ENCODE results near the gene CBLN4. TPM values are rescaled to one million over a fixed set of nuclear protein-coding genes. Genes with fewer than 3 reads are reported as not detected.

CBLN4 gene
- total RNA-seq, 1 experiment from 2014 or later, result not detected

DNA sequence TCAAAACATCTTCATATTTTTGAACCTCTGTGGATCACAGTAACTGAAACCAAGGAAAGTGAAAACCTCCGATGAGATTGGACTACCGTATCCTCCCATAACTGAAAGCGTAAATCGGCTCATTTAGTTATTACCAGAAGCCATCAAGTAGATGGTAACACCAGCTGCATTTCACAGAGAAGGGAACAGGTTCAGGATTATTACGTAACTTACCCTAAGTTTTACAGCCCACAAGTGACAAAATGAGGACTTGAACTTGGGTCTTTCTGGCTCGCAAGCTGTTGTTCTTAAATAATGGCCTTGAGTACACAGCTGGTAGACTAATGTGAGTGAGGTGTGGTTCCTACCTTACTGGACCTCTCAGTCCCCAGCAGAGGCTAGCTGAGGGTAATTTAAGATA, 37.9 kb upstream of the CBLN4 start:
- no peak overlapping the region for H3K4me3 ChIP-seq (replicated peaks in 1 of 2; ENCODE audit: low read depth in 1 of 2, low read length in 2 of 2)
- H4K20me1 ChIP-seq (ENCODE audit: insufficient read depth), result no peaks in the 10 kb centered on the region
- no peak for DNase-seq (ENCODE audit: low read depth, low spot score)
- no peak overlapping the region for H3K4me2 ChIP-seq (ENCODE audit: low read length)
- no peak for ATAC-seq
- no peak overlapping the region for H3K9ac ChIP-seq (ENCODE audit: low read length)
- TF ChIP-seq EZH2phosphoT487 (IDR thresholded peaks at IDR 0.05; ENCODE audit: borderline replicate concordance) (no peak), SRF (IDR thresholded peaks at IDR 0.05; ENCODE audit: low read depth) (no peak), CBX3 (IDR thresholded peaks at IDR 0.05; ENCODE audit: low read depth) (no peak), FOSL1 (IDR thresholded peaks at IDR 0.05; ENCODE audit: low read depth) (no peak)
- TF ChIP-seq, protein P1, sequence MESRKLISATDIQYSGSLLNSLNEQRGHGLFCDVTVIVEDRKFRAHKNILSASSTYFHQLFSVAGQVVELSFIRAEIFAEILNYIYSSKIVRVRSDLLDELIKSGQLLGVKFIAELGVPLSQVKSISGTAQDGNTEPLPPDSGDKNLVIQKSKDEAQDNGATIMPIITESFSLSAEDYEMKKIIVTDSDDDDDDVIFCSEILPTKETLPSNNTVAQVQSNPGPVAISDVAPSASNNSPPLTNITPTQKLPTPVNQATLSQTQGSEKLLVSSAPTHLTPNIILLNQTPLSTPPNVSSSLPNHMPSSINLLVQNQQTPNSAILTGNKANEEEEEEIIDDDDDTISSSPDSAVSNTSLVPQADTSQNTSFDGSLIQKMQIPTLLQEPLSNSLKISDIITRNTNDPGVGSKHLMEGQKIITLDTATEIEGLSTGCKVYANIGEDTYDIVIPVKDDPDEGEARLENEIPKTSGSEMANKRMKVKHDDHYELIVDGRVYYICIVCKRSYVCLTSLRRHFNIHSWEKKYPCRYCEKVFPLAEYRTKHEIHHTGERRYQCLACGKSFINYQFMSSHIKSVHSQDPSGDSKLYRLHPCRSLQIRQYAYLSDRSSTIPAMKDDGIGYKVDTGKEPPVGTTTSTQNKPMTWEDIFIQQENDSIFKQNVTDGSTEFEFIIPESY (IDR thresholded peaks at IDR 0.05; ENCODE audit: extremely low read depth, insufficient replicate concordance, low read length), result no peak
- ChIA-PET CTCF (no interaction called here), POLR2A (no interaction called here), RAD21 (ENCODE audit: low non-redundant PET in 1 of 2, low total read pairs in 2 of 2, uncharacterized antibody in 2 of 2, unreplicated experiment in 2 of 2) (no interaction called here)
- no TSS peak for BruUV-seq (replicated peaks)
- no peaks in the 10 kb centered on the region for H3K27me3 ChIP-seq (ENCODE audit: insufficient read depth, low read length)
- H3K27ac ChIP-seq (ENCODE audit: low read depth, low read length), result no peak overlapping the region
- H3K36me3 ChIP-seq (ENCODE audit: control insufficient read depth in 1 of 2, insufficient read depth in 2 of 2, low read length in 2 of 2), result no peaks in the 10 kb centered on the region
- H3K9me2 ChIP-seq (ENCODE audit: insufficient read depth), result no peaks in the 10 kb centered on the region
- intact Hi-C loops (cut with micrococcal nuclease), result no loop called here
- H3K79me2 ChIP-seq (ENCODE audit: insufficient read depth, low read length), result no peaks in the 10 kb centered on the region
- peaks cover 13 to 40% of the 10 kb centered on the region in 2 experiments; a peak in 2 of 4 replicates for H3K9me3 ChIP-seq (ENCODE audit: control insufficient read depth in 1 of 2, insufficient read depth in 1 of 2, low read depth in 1 of 2, low read length in 2 of 2)
- no peaks in the 10 kb centered on the region for H3K4me1 ChIP-seq (ENCODE audit: control insufficient read depth in 1 of 2, insufficient read depth in 2 of 2, low read length in 2 of 2)
- H2AFZ ChIP-seq (ENCODE audit: low read depth, low read length, poor library complexity, severe bottlenecking), result no peak overlapping the region

DNA sequence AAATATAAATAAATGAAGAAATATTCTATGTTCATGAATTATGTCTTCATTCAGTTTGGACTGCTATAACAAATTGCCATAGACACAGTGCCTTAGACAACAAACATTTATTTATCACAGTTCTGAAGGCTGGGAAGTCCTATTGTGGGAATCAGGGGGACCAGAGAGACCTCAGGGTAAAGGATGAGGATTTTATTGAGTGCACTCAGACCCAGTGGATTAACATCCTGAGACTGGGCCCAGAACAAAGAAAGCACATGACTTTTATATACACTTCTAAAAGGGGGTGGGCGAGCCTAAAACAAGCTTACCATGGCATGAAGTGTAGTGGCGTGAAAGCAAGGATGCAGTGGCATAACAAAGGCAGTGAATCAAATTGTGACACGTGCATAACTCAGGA, 26.9 kb upstream of the CBLN4 start:
- Histone ChIP-seq H3K79me2 (ENCODE audit: insufficient read depth, low read length) (no peaks in the 10 kb centered on the region), H3K9me2 (ENCODE audit: insufficient read depth) (no peaks in the 10 kb centered on the region), H3K4me3 (replicated peaks in 1 of 2; ENCODE audit: low read depth in 1 of 2, low read length in 2 of 2) (no peak overlapping the region), H3K36me3 (ENCODE audit: control insufficient read depth in 1 of 2, insufficient read depth in 2 of 2, low read length in 2 of 2) (no peaks in the 10 kb centered on the region), H3K4me2 (ENCODE audit: low read length) (no peak overlapping the region), H2AFZ (ENCODE audit: low read depth, low read length, poor library complexity, severe bottlenecking) (no peak overlapping the region), H3K4me1 (ENCODE audit: control insufficient read depth in 1 of 2, insufficient read depth in 2 of 2, low read length in 2 of 2) (no peaks in the 10 kb centered on the region), H3K9ac (ENCODE audit: low read length) (no peak overlapping the region), H3K9me3 (ENCODE audit: control insufficient read depth in 1 of 2, insufficient read depth in 1 of 2, low read depth in 1 of 2, low read length in 2 of 2) (peaks cover 14 to 34% of the 10 kb centered on the region in 2 experiments; a peak in 3 of 4 replicates), H4K20me1 (ENCODE audit: insufficient read depth) (no peaks in the 10 kb centered on the region), H3K27me3 (ENCODE audit: insufficient read depth, low read length) (no peaks in the 10 kb centered on the region), H3K27ac (ENCODE audit: low read depth, low read length) (no peak overlapping the region)
- TF ChIP-seq, protein P2, sequence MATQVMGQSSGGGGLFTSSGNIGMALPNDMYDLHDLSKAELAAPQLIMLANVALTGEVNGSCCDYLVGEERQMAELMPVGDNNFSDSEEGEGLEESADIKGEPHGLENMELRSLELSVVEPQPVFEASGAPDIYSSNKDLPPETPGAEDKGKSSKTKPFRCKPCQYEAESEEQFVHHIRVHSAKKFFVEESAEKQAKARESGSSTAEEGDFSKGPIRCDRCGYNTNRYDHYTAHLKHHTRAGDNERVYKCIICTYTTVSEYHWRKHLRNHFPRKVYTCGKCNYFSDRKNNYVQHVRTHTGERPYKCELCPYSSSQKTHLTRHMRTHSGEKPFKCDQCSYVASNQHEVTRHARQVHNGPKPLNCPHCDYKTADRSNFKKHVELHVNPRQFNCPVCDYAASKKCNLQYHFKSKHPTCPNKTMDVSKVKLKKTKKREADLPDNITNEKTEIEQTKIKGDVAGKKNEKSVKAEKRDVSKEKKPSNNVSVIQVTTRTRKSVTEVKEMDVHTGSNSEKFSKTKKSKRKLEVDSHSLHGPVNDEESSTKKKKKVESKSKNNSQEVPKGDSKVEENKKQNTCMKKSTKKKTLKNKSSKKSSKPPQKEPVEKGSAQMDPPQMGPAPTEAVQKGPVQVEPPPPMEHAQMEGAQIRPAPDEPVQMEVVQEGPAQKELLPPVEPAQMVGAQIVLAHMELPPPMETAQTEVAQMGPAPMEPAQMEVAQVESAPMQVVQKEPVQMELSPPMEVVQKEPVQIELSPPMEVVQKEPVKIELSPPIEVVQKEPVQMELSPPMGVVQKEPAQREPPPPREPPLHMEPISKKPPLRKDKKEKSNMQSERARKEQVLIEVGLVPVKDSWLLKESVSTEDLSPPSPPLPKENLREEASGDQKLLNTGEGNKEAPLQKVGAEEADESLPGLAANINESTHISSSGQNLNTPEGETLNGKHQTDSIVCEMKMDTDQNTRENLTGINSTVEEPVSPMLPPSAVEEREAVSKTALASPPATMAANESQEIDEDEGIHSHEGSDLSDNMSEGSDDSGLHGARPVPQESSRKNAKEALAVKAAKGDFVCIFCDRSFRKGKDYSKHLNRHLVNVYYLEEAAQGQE (IDR thresholded peaks at IDR 0.05; ENCODE audit: low read depth), result no peak
- TF ChIP-seq CBX3 (IDR thresholded peaks at IDR 0.05; ENCODE audit: low read depth), result peak; percentile 49; the same call in 1 of the 2 replicates
- no peak for TF ChIP-seq TCF7L2 (IDR thresholded peaks at IDR 0.05; ENCODE audit: borderline replicate concordance, extremely low read depth, insufficient read depth, insufficient read length)
- TF ChIP-seq SIN3A (IDR thresholded peaks at IDR 0.05; ENCODE audit: low read depth), result no peak
- BruUV-seq (replicated peaks), result no TSS peak
- intact Hi-C loops (cut with micrococcal nuclease), result no loop called here
- CTCF ChIA-PET, result no interaction called here
- ATAC-seq (no peak), DNase-seq (ENCODE audit: low read depth, low spot score) (peak; percentile 2)
- RAD21 ChIA-PET (ENCODE audit: low non-redundant PET in 1 of 2, low total read pairs in 2 of 2, uncharacterized antibody in 2 of 2, unreplicated experiment in 2 of 2), result no interaction called here
- POLR2A ChIA-PET, result no interaction called here

All from HCT116 (cell line).